HEK293 (cell line): ENCODE data around the gene COL25A1.

Experiments used
- CTCF ChIA-PET: fragments of 350-600 bp; formaldehyde crosslinking; extraction: SDS; loops from one replicate; lab custom pipeline; 2021; ENCODE audit warnings: antibody characterized with exemption; lab: Yijun Ruan, JAX
- POLR2A ChIA-PET: fragments of 300-600 bp; formaldehyde crosslinking; extraction: SDS; loops from one replicate; lab custom pipeline; 2020; ENCODE audit warnings: antibody characterized with exemption, inconsistent platforms; lab: Yijun Ruan, JAX
- H3K27ac ChIP-seq: fragments of 200-500 bp; sonication (Bioruptor generic); 2 replicates; pipeline ENCODE4 v1.5.1; 2014; ENCODE audit warnings: low read depth, low read length, control low read depth, inconsistent platforms; ENCODE audit errors: extremely low read depth
- H3K36me3 ChIP-seq, 2 experiments: fragments of 200-500 bp in 1 of 2; sonication (Bioruptor generic) in 1 of 2; 1 replicate in 1 of 2; 2 replicates in 1 of 2; pipeline ENCODE4 v1.5.1; 2014 to 2017; ENCODE audit warnings: inconsistent platforms in 2 of 2, low read length in 2 of 2; ENCODE audit not compliant: control insufficient read depth in 2 of 2, insufficient read depth in 1 of 2
- H3K4me1 ChIP-seq: fragments of 200-500 bp; sonication (Bioruptor generic); 2 replicates; pipeline ENCODE4 v1.5.1; 2014; ENCODE audit warnings: mild to moderate bottlenecking, low read length, inconsistent platforms; ENCODE audit not compliant: control insufficient read depth, insufficient read depth
- H3K4me3 ChIP-seq: 2 replicates; pipeline ENCODE4 v1.5.1; 2011; ENCODE audit warnings: low read depth, mild to moderate bottlenecking, control low read depth, low read length, moderate library complexity
- H3K9me3 ChIP-seq: fragments of 200-500 bp; sonication (Bioruptor generic); 2 replicates; pipeline ENCODE4 v1.5.1; 2014; ENCODE audit warnings: low read depth, low read length, inconsistent platforms; ENCODE audit not compliant: control insufficient read depth, insufficient read depth
- GLIS1 ChIP-seq: fragments of 450-650 bp; formaldehyde crosslinking; IDR thresholded peaks from 2 replicates; pipeline ENCODE4 v1.5.1; 2016; ENCODE audit warnings: missing biosample characterization, missing genetic modification characterization
- GLIS2 ChIP-seq: fragments of 450-650 bp; formaldehyde crosslinking; IDR thresholded peaks from 2 replicates; pipeline ENCODE4 v1.5.1; 2016; ENCODE audit warnings: missing biosample characterization, missing genetic modification characterization
- HOXD13 ChIP-seq: sonication (generic); formaldehyde crosslinking; IDR thresholded peaks from 2 replicates; pipeline ENCODE4 v1.8.0; 2022; ENCODE audit warnings: missing genetic modification reagents, borderline replicate concordance
- MYNN ChIP-seq: fragments of 450-650 bp; formaldehyde crosslinking; IDR thresholded peaks from 2 replicates; pipeline ENCODE4 v1.5.1; 2016; ENCODE audit warnings: missing biosample characterization, missing genetic modification characterization, borderline replicate concordance
- PBX3 ChIP-seq: sonication (generic); formaldehyde crosslinking; IDR thresholded peaks from 2 replicates; pipeline ENCODE4 v1.8.1; 2022; ENCODE audit warnings: mild to moderate bottlenecking, moderate library complexity, missing genetic modification reagents
- SETDB1 ChIP-seq: IDR thresholded peaks from one replicate; pipeline ENCODE4 v1.6.1; 2017; ENCODE audit warnings: mild to moderate bottlenecking, low read length, moderate library complexity, mixed read lengths; ENCODE audit not compliant: insufficient read length
- TCF7L2 ChIP-seq: IDR thresholded peaks from 2 replicates; pipeline ENCODE4 v1.6.1; 2011; ENCODE audit warnings: low read depth, mild to moderate bottlenecking, inconsistent platforms, low read length, moderate library complexity, borderline replicate concordance
- YY2 ChIP-seq: fragments of 450-650 bp; formaldehyde crosslinking; IDR thresholded peaks from 2 replicates; pipeline ENCODE4 v1.5.1; 2016; ENCODE audit warnings: missing biosample characterization, missing genetic modification characterization
- ZBTB1 ChIP-seq: fragments of 450-650 bp; formaldehyde crosslinking; IDR thresholded peaks from 2 replicates; pipeline ENCODE4 v1.5.1; 2016; ENCODE audit warnings: missing biosample characterization, missing genetic modification characterization
- ZEB2 ChIP-seq: fragments of 450-650 bp; formaldehyde crosslinking; IDR thresholded peaks from 2 replicates; pipeline ENCODE4 v1.5.1; 2016; ENCODE audit warnings: missing biosample characterization, missing genetic modification characterization
- ZNF112 ChIP-seq: fragments of 450-650 bp; formaldehyde crosslinking; IDR thresholded peaks from 2 replicates; pipeline ENCODE4 v1.5.0; 2017; ENCODE audit warnings: missing biosample characterization, missing genetic modification characterization
- ZNF132 ChIP-seq: fragments of 450-650 bp; formaldehyde crosslinking; IDR thresholded peaks from 2 replicates; pipeline ENCODE4 v1.5.1; 2017; ENCODE audit warnings: missing biosample characterization, missing genetic modification characterization, borderline replicate concordance
- ZNF174 ChIP-seq: fragments of 450-650 bp; formaldehyde crosslinking; IDR thresholded peaks from 2 replicates; pipeline ENCODE4 v1.5.0; 2017; ENCODE audit warnings: missing biosample characterization, mild to moderate bottlenecking, missing genetic modification characterization
- ZNF19 ChIP-seq: fragments of 450-650 bp; formaldehyde crosslinking; IDR thresholded peaks from 2 replicates; pipeline ENCODE4; 2016; ENCODE audit warnings: missing biosample characterization, missing genetic modification characterization, low read depth
- ZNF341 ChIP-seq: fragments of 450-650 bp; formaldehyde crosslinking; IDR thresholded peaks from 2 replicates; pipeline ENCODE4; 2016; ENCODE audit warnings: low read depth, missing biosample characterization, missing genetic modification characterization
- ZNF394 ChIP-seq: fragments of 450-650 bp; formaldehyde crosslinking; IDR thresholded peaks from 2 replicates; pipeline ENCODE4 v1.5.1; 2016; ENCODE audit warnings: missing biosample characterization, missing genetic modification characterization, mild to moderate bottlenecking, moderate library complexity, borderline replicate concordance
- ZNF433 ChIP-seq: fragments of 450-650 bp; formaldehyde crosslinking; IDR thresholded peaks from 2 replicates; pipeline ENCODE4 v1.5.1; 2016; ENCODE audit warnings: missing biosample characterization, missing genetic modification characterization, low read depth
- ZNF510 ChIP-seq: fragments of 450-650 bp; formaldehyde crosslinking; IDR thresholded peaks from 2 replicates; pipeline ENCODE4 v1.5.1; 2018; ENCODE audit warnings: mild to moderate bottlenecking, missing genetic modification characterization, missing biosample characterization; ENCODE audit not compliant: insufficient replicate concordance
- ZNF544 ChIP-seq: fragments of 450-650 bp; formaldehyde crosslinking; IDR thresholded peaks from 2 replicates; pipeline ENCODE4 v1.5.0; 2017; ENCODE audit warnings: missing biosample characterization, missing genetic modification characterization
- ZNF549 ChIP-seq: fragments of 450-650 bp; IDR thresholded peaks from 2 replicates; pipeline ENCODE4 v1.5.1; 2018; ENCODE audit warnings: missing biosample characterization, missing genetic modification characterization, mild to moderate bottlenecking, inconsistent platforms, moderate library complexity
- ZNF610 ChIP-seq: fragments of 450-650 bp; formaldehyde crosslinking; IDR thresholded peaks from 2 replicates; pipeline ENCODE4 v1.5.1; 2016; ENCODE audit warnings: missing biosample characterization, missing genetic modification characterization, borderline replicate concordance
- ZNF658 ChIP-seq: fragments of 450-650 bp; formaldehyde crosslinking; IDR thresholded peaks from 2 replicates; pipeline ENCODE4; 2016; ENCODE audit warnings: missing biosample characterization, missing genetic modification characterization
- ZNF677 ChIP-seq: fragments of 450-650 bp; IDR thresholded peaks from 2 replicates; pipeline ENCODE4 v1.5.0; 2018; ENCODE audit warnings: missing biosample characterization, mild to moderate bottlenecking, missing genetic modification characterization, moderate library complexity
- ZNF791 ChIP-seq: fragments of 450-650 bp; formaldehyde crosslinking; IDR thresholded peaks from 2 replicates; pipeline ENCODE4 v1.5.1; 2016; ENCODE audit warnings: missing biosample characterization, missing genetic modification characterization
- ZNF830 ChIP-seq: fragments of 450-650 bp; IDR thresholded peaks from 2 replicates; pipeline ENCODE4 v1.5.0; 2018; ENCODE audit warnings: missing biosample characterization, missing genetic modification characterization, low read depth, mild to moderate bottlenecking, moderate library complexity
- ZXDB ChIP-seq: fragments of 450-650 bp; formaldehyde crosslinking; IDR thresholded peaks from 2 replicates; pipeline ENCODE4 v1.5.1; 2016; ENCODE audit warnings: missing biosample characterization, missing genetic modification characterization
- TF ChIP-seq, protein P1 (sequence below): fragments of 450-650 bp; formaldehyde crosslinking; IDR thresholded peaks from 2 replicates; pipeline ENCODE4 v1.5.1; 2016; ENCODE audit warnings: missing biosample characterization, missing genetic modification characterization
- TF ChIP-seq, protein P2 (sequence below): fragments of 450-650 bp; formaldehyde crosslinking; IDR thresholded peaks from 2 replicates; pipeline ENCODE4; 2016; ENCODE audit warnings: missing biosample characterization, missing genetic modification characterization

The COL25A1 gene

GRCh38 chr4:109131559-109131958 is 170.9 kb downstream of the COL25A1 start:
- TF ChIP-seq ZNF174 (tag by site-specific recombination) (no peak), ZNF341 (tag by site-specific recombination) (no peak)
- CTCF ChIA-PET, result no interaction called here
- Histone ChIP-seq H3K9me3 (no peaks in the 10 kb centered on the region), H3K4me1 (no peaks in the 10 kb centered on the region), H3K36me3 (no peaks in the 10 kb centered on the region), H3K27ac (no peak overlapping the region), H3K4me3 (no peak overlapping the region)
- POLR2A ChIA-PET, result no interaction called here

- Histone ChIP-seq H3K36me3 (no peaks in the 10 kb centered on the region), H3K4me3 (no peak overlapping the region), H3K27ac (no peak overlapping the region), H3K9me3 (no peaks in the 10 kb centered on the region), H3K4me1 (no peaks in the 10 kb centered on the region)
- ChIA-PET POLR2A (no interaction called here), CTCF (no interaction called here)
- TF ChIP-seq ZNF112 (tag by site-specific recombination) (no peak), GLIS2 (no peak), ZEB2 (no peak), SETDB1 (no peak), ZNF610 (tag by site-specific recombination) (no peak), ZNF544 (no peak), GLIS1 (tag by site-specific recombination) (no peak), ZXDB (no peak), YY2 (tag by site-specific recombination) (no peak)
- TF ChIP-seq, protein P1, sequence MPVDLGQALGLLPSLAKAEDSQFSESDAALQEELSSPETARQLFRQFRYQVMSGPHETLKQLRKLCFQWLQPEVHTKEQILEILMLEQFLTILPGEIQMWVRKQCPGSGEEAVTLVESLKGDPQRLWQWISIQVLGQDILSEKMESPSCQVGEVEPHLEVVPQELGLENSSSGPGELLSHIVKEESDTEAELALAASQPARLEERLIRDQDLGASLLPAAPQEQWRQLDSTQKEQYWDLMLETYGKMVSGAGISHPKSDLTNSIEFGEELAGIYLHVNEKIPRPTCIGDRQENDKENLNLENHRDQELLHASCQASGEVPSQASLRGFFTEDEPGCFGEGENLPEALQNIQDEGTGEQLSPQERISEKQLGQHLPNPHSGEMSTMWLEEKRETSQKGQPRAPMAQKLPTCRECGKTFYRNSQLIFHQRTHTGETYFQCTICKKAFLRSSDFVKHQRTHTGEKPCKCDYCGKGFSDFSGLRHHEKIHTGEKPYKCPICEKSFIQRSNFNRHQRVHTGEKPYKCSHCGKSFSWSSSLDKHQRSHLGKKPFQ (tag by site-specific recombination), result no peak
- TF ChIP-seq, protein P2, sequence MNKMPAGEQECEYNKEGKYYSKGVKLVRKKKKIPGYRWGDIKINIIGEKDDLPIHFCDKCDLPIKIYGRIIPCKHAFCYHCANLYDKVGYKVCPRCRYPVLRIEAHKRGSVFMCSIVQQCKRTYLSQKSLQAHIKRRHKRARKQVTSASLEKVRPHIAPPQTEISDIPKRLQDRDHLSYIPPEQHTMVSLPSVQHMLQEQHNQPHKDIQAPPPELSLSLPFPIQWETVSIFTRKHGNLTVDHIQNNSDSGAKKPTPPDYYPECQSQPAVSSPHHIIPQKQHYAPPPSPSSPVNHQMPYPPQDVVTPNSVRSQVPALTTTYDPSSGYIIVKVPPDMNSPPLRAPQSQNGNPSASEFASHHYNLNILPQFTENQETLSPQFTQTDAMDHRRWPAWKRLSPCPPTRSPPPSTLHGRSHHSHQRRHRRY (tag by site-specific recombination), result no peak
These were observed 173.9 kb downstream of the COL25A1 start for GRCh38 chr4:109128589-109128988.

DNA sequence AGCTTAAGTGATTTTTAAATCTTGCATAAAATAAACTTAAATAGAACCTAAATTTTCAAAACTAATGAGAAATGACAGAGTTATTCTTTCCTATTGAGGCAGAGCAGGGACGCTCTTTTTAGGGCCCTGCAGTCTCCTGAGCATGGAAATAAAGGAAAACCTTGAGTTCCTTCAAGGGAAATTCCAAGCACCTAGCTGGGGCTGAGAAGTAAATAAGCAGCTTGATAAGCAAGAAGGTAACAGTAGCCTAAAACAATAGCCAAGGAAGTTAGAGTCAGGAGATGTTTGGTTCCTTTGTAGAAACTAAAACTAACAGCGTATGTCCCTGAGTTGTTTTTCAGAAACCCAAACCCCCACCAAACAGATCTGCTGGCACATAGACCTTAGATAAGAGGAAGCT is 174.6 kb downstream of the COL25A1 start:
- Histone ChIP-seq H3K4me1 (no peaks in the 10 kb centered on the region), H3K9me3 (no peaks in the 10 kb centered on the region), H3K27ac (no peak overlapping the region), H3K4me3 (no peak overlapping the region), H3K36me3 (no peaks in the 10 kb centered on the region)
- POLR2A ChIA-PET, result no interaction called here
- CTCF ChIA-PET, result no interaction called here
- TF ChIP-seq HOXD13 (CRISPR knock-in tag), result no peak
- no peak for TF ChIP-seq ZNF549 (tag by site-specific recombination)
- no peak for TF ChIP-seq ZNF791 (tag by site-specific recombination)
- TF ChIP-seq ZNF394 (tag by site-specific recombination), result no peak
- no peak for TF ChIP-seq ZNF433
- TF ChIP-seq ZNF19 (tag by site-specific recombination), result no peak
- no peak for TF ChIP-seq ZNF610 (tag by site-specific recombination)
- no peak for TF ChIP-seq ZNF132 (tag by site-specific recombination)
- no peak for TF ChIP-seq TCF7L2
- no peak for TF ChIP-seq ZNF830 (tag by site-specific recombination)
- TF ChIP-seq ZNF510 (tag by site-specific recombination), result no peak
- no peak for TF ChIP-seq ZNF677 (tag by site-specific recombination)
- no peak for TF ChIP-seq PBX3
- TF ChIP-seq ZNF658 (tag by site-specific recombination), result no peak
- TF ChIP-seq ZBTB1 (tag by site-specific recombination), result no peak
- TF ChIP-seq MYNN (tag by site-specific recombination), result no peak
